CD4-positive, alpha-beta T cell treated with Interleukin-15 for 1 hour (primary cell): ENCODE measurements around the gene POLR2M.

Experiments used
- DNase-seq: peaks from one replicate; pipeline ENCODE4 v3.0.0-alpha.2; 2020

Gene POLR2M

DNA sequence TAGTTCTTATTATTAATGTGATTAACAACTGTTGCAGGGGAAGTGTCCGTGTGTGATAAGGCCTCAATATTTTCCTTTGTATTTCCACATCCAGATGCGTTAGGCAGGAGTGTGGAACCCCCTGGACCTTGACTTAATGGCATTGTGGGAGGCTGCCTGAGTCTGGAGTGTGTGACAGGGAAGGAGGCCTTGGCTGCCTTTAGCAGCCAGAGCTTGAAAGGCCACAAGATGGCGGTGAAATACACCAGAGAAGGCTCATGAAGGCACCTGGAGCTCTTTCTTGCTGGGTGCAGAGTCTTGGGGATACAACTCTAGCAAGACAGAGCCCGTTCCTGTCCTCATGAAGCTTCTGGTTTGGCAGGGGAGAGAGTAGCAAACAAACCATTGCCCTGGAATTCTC is 36.9 kb downstream of the POLR2M start:
- no peak for DNase-seq

DNA sequence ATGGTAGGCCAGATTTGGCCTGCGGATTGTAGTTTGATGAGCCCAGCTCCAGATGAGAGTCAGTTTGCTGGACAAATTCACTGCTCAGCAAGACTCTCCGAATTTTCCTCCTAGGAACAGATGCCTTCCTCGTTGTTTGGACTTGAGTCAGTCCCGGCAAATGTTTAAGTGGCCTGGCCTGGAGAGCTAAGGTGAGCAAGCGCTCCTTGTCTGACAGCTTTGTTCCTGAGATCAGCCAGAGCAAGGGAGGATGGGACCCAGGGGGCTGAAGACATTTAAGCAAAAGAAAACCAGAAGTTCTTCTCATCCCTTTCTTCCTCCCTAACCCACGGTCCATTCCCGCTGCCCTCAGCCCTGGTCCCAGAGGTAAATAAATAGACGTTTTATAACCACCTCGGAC is 40.3 kb downstream of the POLR2M start:
- DNase-seq = no peak

DNA sequence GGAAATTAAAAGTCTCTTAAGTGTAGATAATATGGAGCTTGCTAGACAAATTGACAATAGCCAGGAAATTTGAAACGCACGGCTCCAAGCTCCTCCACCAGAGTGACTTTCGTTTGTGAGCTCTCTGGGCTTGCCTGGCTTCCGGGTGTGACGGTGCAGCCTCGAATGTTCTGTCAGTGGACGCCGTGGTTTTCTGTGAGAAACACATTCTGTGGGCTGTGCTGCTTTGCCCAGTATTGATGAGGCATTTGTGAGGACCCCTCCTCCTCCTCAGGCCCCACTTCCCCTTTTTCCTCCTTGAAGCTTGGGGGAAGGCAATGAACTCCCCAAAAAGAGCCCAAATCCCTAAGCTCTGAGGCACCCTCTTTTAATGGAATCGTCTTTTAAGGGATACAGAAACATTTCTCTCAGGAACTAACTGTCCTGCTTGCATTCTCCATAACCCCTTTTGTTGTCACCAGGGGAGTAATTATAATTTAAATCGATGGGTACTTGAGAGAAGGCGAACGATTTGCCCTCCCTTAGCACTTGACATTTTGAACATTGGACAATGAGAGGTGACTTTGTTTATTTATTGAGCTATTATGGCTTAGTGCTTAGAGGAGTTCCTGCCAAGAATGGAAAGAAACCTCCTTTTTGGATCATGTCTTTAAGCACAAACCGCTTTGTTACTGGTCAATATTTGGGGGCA is 40.8 kb downstream of the POLR2M start:
- no peak for DNase-seq

DNA sequence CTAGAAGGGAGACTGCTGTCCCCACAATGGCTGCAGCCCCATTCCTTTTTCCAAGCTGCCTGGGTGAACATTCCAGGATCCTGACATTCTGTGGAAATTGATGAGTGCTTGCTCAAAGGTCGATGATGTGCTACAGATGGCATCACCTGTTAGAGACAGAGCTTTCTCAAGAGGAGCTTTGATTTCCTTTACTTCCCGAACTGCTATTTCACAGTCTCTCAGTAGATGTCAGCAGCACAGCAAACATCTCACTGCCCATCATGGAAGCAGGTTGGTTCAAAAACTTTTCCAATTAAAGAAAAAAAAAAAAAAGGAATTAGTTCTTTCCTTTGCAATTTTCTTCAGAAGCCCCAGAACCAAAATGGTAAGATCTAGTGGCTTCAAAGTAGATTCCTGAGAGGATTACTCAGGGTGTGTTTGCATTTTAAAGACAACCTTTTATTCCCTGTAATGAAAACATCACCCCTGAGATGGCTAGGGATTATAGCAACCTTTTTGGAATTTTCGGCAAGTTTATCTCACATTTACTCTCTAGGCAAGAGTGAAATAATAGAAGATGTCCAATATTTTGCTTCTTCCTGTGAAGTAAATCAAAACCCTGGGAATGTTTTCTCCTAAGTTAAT is 44.8 kb downstream of the POLR2M start:
- no peak for DNase-seq

DNA sequence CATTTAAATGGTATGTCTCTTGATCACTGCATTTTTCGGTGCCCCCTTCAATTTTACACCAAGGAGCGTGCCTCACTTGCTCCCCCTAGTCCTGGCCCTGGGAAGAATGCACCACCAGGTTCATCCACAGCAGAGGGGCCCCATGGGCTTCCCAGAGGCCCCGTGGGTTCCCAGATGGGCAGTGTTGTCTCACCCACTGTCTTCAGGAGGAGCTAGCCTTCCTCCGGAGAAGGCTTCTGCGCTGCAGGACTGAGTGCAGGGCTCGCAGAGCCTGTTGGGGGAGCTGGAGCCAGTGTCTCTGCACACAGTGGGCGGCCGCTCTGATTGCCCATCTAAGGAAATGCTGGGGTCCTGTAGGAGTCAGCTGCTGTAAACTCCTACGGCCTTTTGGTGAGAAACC is 45.9 kb downstream of the POLR2M start:
- no peak for DNase-seq

DNA sequence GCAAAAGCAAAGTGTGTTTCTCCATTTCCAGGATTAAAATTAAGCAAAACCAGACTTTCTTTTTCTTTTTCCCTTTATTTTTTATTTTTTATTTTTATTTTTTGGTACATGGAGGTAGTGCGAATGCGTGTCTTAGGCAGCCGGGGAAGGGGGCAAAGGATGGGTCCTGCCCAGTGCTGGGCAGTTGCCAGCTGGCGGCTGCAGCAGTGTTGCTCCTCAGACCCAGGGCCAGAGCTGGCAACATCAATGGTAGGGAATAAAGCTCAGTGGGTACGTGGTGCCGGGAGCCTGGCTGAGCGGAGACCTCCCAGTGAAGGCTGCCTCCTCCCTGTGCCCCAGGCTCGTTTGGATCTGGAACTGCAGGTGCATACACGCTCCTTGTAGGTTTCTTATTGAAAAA is 46.3 kb downstream of the POLR2M start:
- no peak for DNase-seq

DNA sequence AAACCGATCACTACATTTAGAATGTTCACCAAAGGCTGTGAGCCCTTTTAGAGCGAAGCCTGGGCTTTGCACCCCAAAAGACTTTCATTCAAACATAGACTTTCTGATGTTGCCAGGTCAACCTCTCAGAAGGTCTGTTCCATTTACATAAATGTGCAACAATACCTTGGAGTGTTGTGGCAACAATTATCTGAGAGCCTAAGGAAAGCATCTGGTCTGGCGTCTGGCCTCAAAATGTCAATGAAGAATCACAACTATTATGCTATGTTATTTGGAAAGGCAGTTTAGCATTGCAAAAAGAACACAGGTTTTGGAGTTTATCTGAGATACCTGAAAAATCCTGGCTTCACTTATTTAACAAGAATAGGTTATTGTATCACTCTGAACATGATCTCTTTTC is 50.0 kb downstream of the POLR2M start:
- no peak for DNase-seq

DNA sequence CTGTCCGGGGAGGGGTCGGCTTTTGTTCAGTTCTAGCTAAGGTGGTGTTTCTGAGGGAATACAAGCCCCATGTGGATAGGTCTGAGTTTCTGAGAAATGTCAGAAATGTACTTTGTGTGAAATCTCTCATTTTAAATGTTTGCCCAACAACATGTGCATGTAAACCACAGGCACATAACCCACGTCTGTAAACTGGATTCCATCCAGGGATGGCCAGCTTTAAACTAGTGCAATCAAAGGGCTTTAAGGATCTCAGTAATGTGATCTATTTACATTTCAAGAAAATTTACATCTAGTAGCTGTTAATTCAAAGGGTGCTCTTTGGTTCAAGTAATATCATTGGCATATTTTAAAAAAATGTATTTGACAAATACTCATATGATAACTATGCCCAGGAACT is 52.0 kb downstream of the POLR2M start:
- DNase-seq = no peak

DNA sequence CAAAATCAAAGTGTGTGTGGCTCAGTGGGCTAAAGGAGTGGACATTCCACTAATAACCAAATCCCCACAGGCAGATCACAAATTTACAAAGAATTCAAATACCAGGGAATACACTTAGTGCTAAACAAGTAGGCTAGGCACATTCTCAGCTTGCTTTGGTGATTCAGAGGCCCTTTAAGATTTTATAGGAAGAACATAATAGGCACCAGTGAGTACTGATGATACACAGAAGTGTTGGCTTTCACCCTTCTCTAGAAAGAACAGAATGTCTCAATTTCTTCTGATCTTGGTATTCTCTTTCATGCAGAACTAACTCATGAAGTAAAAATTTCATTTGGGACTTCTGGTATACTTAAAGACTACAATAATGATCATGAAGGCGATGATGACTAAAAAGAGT is 55.0 kb downstream of the POLR2M start:
- no peak for DNase-seq

DNA sequence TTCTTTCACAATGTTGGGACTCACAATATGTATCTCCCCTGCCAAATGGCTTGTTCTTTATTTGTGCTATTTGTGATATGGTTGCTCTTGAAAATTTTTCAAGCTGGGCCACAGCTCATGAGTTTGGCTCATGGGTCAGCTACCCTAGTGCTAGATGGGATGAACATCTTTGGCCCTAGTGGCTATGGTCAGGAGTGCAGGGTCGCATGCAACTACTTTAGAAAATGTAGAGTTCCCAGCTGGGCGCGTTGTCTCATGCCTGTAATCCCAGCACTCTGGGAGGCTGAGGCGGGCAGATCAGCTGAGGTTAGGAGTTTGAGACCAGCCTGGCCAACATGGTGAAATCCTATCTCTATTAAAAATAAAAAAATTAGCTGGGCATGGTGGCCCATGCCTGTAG is 55.8 kb downstream of the POLR2M start:
- no peak for DNase-seq

DNA sequence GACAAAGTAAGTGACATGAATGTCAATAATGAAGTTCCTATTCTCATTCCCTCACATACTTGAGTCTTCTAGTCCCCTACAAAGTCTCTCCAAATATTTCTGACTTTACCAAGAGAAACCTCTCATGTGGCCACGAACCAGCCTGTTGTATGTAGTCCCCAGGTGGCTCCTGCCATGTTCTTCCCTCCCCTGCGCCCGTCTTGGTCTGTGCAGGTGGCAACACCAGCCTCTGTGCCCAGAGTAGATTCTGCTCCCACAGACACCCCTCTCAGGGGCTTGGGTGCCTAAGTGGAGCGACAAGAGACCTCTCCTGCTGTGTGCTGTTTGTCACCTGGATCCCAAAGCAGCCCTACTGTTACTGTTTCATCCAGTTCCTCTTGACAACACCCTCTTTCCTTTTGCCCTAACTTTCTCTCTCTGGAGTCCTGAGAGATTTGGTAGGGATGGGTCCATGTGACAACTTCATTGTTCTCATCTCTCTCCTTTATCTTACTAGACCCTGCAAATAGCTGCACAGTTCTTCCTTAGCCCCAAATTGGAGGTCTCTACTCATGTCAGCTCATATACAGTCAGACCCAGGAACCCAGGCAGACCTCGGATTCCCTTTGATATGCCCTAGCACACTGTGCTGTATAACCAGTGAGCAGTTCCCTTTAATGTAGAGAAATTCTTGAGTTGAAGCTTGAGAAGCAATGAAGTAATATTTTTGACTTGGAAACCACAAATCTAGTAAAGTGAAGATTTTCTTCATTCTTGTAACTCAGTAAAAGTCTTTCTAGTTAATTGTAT is 56.9 kb downstream of the POLR2M start:
- no peak for DNase-seq
